SK-N-SH (cell line): ENCODE data around the gene RPL37A. TPM values are rescaled to one million over a fixed set of nuclear protein-coding genes. Genes with fewer than 3 reads are reported as not detected.
A peak's percentile ranks its signal among the peaks of the same experiment; 100 is the strongest.

Experiments used
- CTCF ChIA-PET: fragments of 300-600, 350-600 bp; formaldehyde crosslinking; extraction: SDS; loops from one replicate; lab custom pipeline; 2021; lab: Yijun Ruan, JAX
- POLR2A ChIA-PET: fragments of 350-600 bp; sonication (Branson Sonifier 250); formaldehyde crosslinking; extraction: SDS; loops from one replicate; lab custom pipeline; 2020; ENCODE audit warnings: antibody characterized with exemption, inconsistent platforms; lab: Yijun Ruan, JAX
- DNase-seq: peaks from one replicate; pipeline ENCODE4 v3.0.0; 2012
- H2AFZ ChIP-seq: fragments of 200-600 bp; sonication (generic); 2 replicates; pipeline ENCODE4 v1.8.1; 2016; ENCODE audit warnings: antibody characterized with exemption, mild to moderate bottlenecking, low read depth
- H3F3A ChIP-seq: fragments of 200-600 bp; sonication (generic); replicated peaks from 2 replicates; pipeline ENCODE3; 2016; ENCODE audit warnings: antibody characterized with exemption, mild to moderate bottlenecking; ENCODE audit not compliant: insufficient read depth
- H3K27ac ChIP-seq, 2 experiments: fragments of 200-500 bp in 1 of 2; fragments of 200-600 bp in 1 of 2; sonication (Bioruptor generic) in 1 of 2; sonication (generic), shearing (Covaris generic) in 1 of 2; 2 replicates each; pipeline versions ENCODE4 v1.5.1 to v1.6.1; 2014 to 2016; ENCODE audit warnings: low read depth in 2 of 2, inconsistent platforms in 1 of 2, low read length in 1 of 2, mild to moderate bottlenecking in 1 of 2, mixed read lengths in 1 of 2
- H3K27me3 ChIP-seq: fragments of 200-600 bp; sonication (generic), shearing (Covaris generic); 2 replicates; pipeline ENCODE4 v1.6.1; 2016; ENCODE audit warnings: mixed run types; ENCODE audit not compliant: insufficient read depth
- H3K36me3 ChIP-seq, 2 experiments: fragments of 200-500 bp in 1 of 2; fragments of 200-600 bp in 1 of 2; sonication (Bioruptor generic) in 1 of 2; sonication (generic) in 1 of 2; replicated peaks in 1 of 2; 2 replicates each; pipeline versions ENCODE3 to v1.5.1; 2014 to 2016; ENCODE audit warnings: low read length in 1 of 2, mild to moderate bottlenecking in 1 of 2; ENCODE audit not compliant: insufficient read depth in 2 of 2, control insufficient read depth in 1 of 2
- H3K4me1 ChIP-seq, 2 experiments: fragments of 200-500 bp in 1 of 2; fragments of 200-600 bp in 1 of 2; sonication (Bioruptor generic) in 1 of 2; sonication (generic), shearing (Covaris generic) in 1 of 2; 2 replicates each; pipeline versions ENCODE4 v1.5.1 to v1.6.1; 2014 to 2016; ENCODE audit warnings: low read depth in 1 of 2, low read length in 1 of 2, mixed run types in 1 of 2; ENCODE audit not compliant: insufficient read depth in 2 of 2, control insufficient read depth in 1 of 2
- H3K4me2 ChIP-seq: fragments of 200-600 bp; sonication (generic), shearing (Covaris generic); 2 replicates; pipeline ENCODE4 v1.6.1; 2017; ENCODE audit warnings: mixed run types
- H3K4me3 ChIP-seq, 2 experiments: fragments of 200-500 bp in 1 of 2; fragments of 200-600 bp in 1 of 2; sonication (Bioruptor generic) in 1 of 2; sonication (generic), shearing (Covaris generic) in 1 of 2; 2 replicates each; pipeline versions ENCODE4 v1.5.1 to v1.8.1; 2014 to 2016; ENCODE audit warnings: low read depth in 2 of 2, inconsistent platforms in 1 of 2, low read length in 1 of 2, mild to moderate bottlenecking in 1 of 2, mixed read lengths in 1 of 2, moderate library complexity in 1 of 2
- H3K79me2 ChIP-seq: fragments of 200-600 bp; sonication (generic); 2 replicates; pipeline ENCODE4 v1.8.1; 2017; ENCODE audit warnings: mild to moderate bottlenecking; ENCODE audit not compliant: insufficient read depth
- H3K9ac ChIP-seq: fragments of 200-600 bp; sonication (generic); 2 replicates; pipeline ENCODE4 v1.6.1; 2017; ENCODE audit warnings: mixed run types
- H3K9me2 ChIP-seq: fragments of 200-600 bp; sonication (generic); 2 replicates; pipeline ENCODE4 v1.6.1; 2017; ENCODE audit warnings: mixed run types
- H3K9me3 ChIP-seq: fragments of 200-600 bp; sonication (generic); 2 replicates; pipeline ENCODE4 v1.6.1; 2017; ENCODE audit warnings: mixed run types, mild to moderate bottlenecking, moderate library complexity
- H4K20me1 ChIP-seq: fragments of 200-600 bp; sonication (generic); 2 replicates; pipeline ENCODE4 v1.6.1; 2017; ENCODE audit warnings: mild to moderate bottlenecking, mixed run types; ENCODE audit not compliant: insufficient read depth
- CHD2 ChIP-seq: fragments of 150-350 bp; IDR thresholded peaks from 2 replicates; pipeline ENCODE4 v1.6.1; 2018; ENCODE audit warnings: low read length; ENCODE audit not compliant: partially characterized antibody
- FOSL2 ChIP-seq: IDR thresholded peaks from 2 replicates; pipeline ENCODE4 v1.4.0; 2012; ENCODE audit warnings: low read depth, mild to moderate bottlenecking, moderate library complexity, borderline replicate concordance
- FOXJ3 ChIP-seq: sonication (generic); formaldehyde crosslinking; IDR thresholded peaks from 2 replicates; pipeline ENCODE4 v1.5.1; 2020; ENCODE audit warnings: mild to moderate bottlenecking, missing genetic modification reagents
- GABPA ChIP-seq: IDR thresholded peaks from 2 replicates; pipeline ENCODE4 v1.4.0; 2012; ENCODE audit warnings: low read depth, mild to moderate bottlenecking
- JUND ChIP-seq: IDR thresholded peaks from 2 replicates; pipeline ENCODE4 v1.4.0; 2012
- MEF2A ChIP-seq: IDR thresholded peaks from 2 replicates; pipeline ENCODE4 v1.4.0; 2012; ENCODE audit warnings: low read depth, borderline replicate concordance
- MXI1 ChIP-seq: IDR thresholded peaks from 2 replicates; pipeline ENCODE4 v1.6.1; 2012; ENCODE audit warnings: mild to moderate bottlenecking, low read depth, low read length, improper control_type of control experiment
- RAD21 ChIP-seq: IDR thresholded peaks from 2 replicates; pipeline ENCODE4 v1.6.1; 2012; ENCODE audit warnings: mild to moderate bottlenecking, low read length
- RCOR1 ChIP-seq: fragments of 150-350 bp; IDR thresholded peaks from 2 replicates; pipeline ENCODE4 v1.6.1; 2017; ENCODE audit warnings: antibody characterized with exemption, low read length
- RFX5 ChIP-seq: IDR thresholded peaks from 2 replicates; pipeline ENCODE4 v1.6.1; 2012; ENCODE audit warnings: mild to moderate bottlenecking, improper control_type of control experiment, low read length
- RXRA ChIP-seq: IDR thresholded peaks from 2 replicates; pipeline ENCODE4 v1.4.0; 2012; ENCODE audit warnings: low read depth, mild to moderate bottlenecking, borderline replicate concordance
- SMC3 ChIP-seq: IDR thresholded peaks from 2 replicates; pipeline ENCODE4 v1.6.1; 2012; ENCODE audit warnings: low read depth, low read length, improper control_type of control experiment
- TAF1 ChIP-seq: IDR thresholded peaks from 2 replicates; pipeline ENCODE4 v1.6.1; 2012; ENCODE audit warnings: low read depth, mild to moderate bottlenecking, low read length, moderate library complexity, borderline replicate concordance
- TCF12 ChIP-seq: IDR thresholded peaks from 2 replicates; pipeline ENCODE4 v1.4.0; 2012
- YY1 ChIP-seq: IDR thresholded peaks from 2 replicates; pipeline ENCODE4 v1.4.0; 2012; ENCODE audit warnings: low read depth, mild to moderate bottlenecking
- WGBS: methylation state at CpG from one replicate; pipeline ENCODE4 v1.1.6; 2017; ENCODE audit warnings: low lambda C conversion rate; 5-methylcytosine and 5-hydroxymethylcytosine counted together
- polyA plus RNA-seq, 3 experiments: library from polyadenylated mRNA; depleted of rRNA; stranded (reverse); fragments of >200 nt; gene quantifications; 2 replicates each; pipeline ENCODE4 v1.2.3, GENCODE V29; 2012
- TF ChIP-seq, protein P1 (sequence below): IDR thresholded peaks from 2 replicates; pipeline ENCODE4 v1.4.0; 2012; ENCODE audit warnings: low read depth, borderline replicate concordance
- TF ChIP-seq, protein P2 (sequence below): IDR thresholded peaks from 2 replicates; pipeline ENCODE4 v1.4.0; 2012; ENCODE audit warnings: low read depth
- TF ChIP-seq, protein P3 (sequence below): IDR thresholded peaks from 2 replicates; pipeline ENCODE4 v1.6.1; 2012; ENCODE audit warnings: mild to moderate bottlenecking, low read depth, low read length, moderate library complexity
- TF ChIP-seq, protein P4 (sequence below): fragments of 150-350 bp; IDR thresholded peaks from 2 replicates; pipeline ENCODE4 v1.6.1; 2017; ENCODE audit warnings: antibody characterized with exemption, low read length, low read depth, borderline replicate concordance

Gene RPL37A
- polyA plus RNA-seq, 1 of the 3 experiments (the other 2 are of a cell fraction) = 2,018 TPM

DNA sequence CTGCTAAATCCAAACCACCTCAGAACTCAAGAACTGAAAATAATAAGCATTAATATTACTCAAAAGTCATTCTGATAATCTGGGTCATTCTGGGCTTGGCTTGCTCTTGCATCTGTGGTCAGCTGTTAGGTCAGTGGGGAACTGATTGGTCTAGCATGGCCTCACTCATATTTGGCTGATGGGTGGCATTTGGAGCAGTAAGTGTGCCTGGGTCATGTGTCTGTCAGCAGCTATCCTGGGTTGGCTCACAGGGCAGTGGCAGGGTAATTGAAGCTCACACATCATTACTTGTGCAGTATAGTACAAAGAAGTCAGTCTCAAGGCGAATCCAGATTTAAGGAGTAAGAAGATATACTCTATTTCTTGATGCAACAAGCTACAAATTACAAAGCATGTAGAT lies 9.6 kb downstream of the RPL37A start:
- no peak for TF ChIP-seq RAD21
- TF ChIP-seq TCF12 = no peak
- no peak for TF ChIP-seq RFX5
- TF ChIP-seq GABPA = no peak
- no peak for TF ChIP-seq MXI1
- no peak for TF ChIP-seq SMC3
- no peak for TF ChIP-seq FOXJ3 (CRISPR knock-in tag)
- no peak for TF ChIP-seq FOSL2
- no peak for TF ChIP-seq TAF1
- no peak for TF ChIP-seq JUND
- TF ChIP-seq, protein P1, sequence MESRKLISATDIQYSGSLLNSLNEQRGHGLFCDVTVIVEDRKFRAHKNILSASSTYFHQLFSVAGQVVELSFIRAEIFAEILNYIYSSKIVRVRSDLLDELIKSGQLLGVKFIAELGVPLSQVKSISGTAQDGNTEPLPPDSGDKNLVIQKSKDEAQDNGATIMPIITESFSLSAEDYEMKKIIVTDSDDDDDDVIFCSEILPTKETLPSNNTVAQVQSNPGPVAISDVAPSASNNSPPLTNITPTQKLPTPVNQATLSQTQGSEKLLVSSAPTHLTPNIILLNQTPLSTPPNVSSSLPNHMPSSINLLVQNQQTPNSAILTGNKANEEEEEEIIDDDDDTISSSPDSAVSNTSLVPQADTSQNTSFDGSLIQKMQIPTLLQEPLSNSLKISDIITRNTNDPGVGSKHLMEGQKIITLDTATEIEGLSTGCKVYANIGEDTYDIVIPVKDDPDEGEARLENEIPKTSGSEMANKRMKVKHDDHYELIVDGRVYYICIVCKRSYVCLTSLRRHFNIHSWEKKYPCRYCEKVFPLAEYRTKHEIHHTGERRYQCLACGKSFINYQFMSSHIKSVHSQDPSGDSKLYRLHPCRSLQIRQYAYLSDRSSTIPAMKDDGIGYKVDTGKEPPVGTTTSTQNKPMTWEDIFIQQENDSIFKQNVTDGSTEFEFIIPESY = no peak
- no peak for TF ChIP-seq MEF2A
- no peak for TF ChIP-seq YY1
- no peak for TF ChIP-seq RCOR1
- TF ChIP-seq, protein P2, sequence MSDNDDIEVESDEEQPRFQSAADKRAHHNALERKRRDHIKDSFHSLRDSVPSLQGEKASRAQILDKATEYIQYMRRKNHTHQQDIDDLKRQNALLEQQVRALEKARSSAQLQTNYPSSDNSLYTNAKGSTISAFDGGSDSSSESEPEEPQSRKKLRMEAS = no peak
- CTCF ChIA-PET = interaction anchor here (1.1 to 4.8 kb wide), 4 partner anchors 9 to 359 kb away, joined by 3 to 28 read pairs (median 14); no protein-coding TSS in a partner anchor

DNA sequence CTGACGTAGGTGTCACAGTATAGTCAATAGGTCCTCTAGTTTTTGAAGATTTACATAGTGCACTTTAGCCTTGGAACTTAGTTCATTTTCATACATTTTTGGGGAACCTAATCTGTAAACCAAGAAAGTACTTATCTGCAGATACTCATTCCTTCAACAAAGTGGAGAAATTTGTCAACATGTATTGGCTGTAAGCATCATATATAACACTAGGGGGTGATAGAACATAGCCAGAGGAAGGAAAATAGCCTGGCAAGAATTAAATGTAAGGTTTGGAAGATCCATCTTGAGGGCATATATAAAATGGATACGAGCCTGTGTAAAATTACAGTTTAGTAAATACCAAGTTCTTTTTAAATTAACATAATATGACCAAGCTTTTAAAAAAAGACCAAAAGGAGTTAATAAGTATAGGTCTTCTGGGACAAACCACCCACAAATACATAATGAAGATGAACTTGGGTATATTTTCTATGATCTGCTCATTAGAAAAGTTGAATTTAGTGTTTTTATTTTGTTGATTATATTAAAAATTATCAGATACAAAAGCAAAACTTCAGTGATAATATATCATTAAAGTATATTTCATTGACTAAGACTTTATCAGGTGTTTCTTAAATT lies 18.2 kb downstream of the RPL37A start:
- Histone ChIP-seq H3K9me3 (no peaks in the 10 kb centered on the region), H3K4me1 (peaks cover 1 to 5% of the 10 kb centered on the region in 2 experiments; a peak in 3 of 4 replicates), H3F3A (peaks cover 2% of the 10 kb centered on the region), H3K4me3 (no peak overlapping the region; a peak in 1 of 4 replicates), H2AFZ (no peak overlapping the region), H3K27me3 (no peaks in the 10 kb centered on the region), H3K9me2 (no peaks in the 10 kb centered on the region), H3K79me2 (no peaks in the 10 kb centered on the region), H3K36me3 (no peaks in the 10 kb centered on the region), H4K20me1 (no peaks in the 10 kb centered on the region), H3K9ac (no peak overlapping the region), H3K4me2 (no peak overlapping the region), H3K27ac (peak overlapping the region in 1 of 2 experiments; percentile 17; a peak in 1 of 4 replicates)
- WGBS = 48% methylated on average over 2 of the region's 2 CpGs
- ChIA-PET CTCF (interaction anchor here (0.6 to 13.9 kb wide), 33 partner anchors 9 to 1239 kb away, joined by 3 to 614 read pairs (median 4); partner anchors contain the start of genes IGFBP2 and RPL37A), POLR2A (no interaction called here)
- DNase-seq = peak; percentile 63
- TF ChIP-seq, protein P3, sequence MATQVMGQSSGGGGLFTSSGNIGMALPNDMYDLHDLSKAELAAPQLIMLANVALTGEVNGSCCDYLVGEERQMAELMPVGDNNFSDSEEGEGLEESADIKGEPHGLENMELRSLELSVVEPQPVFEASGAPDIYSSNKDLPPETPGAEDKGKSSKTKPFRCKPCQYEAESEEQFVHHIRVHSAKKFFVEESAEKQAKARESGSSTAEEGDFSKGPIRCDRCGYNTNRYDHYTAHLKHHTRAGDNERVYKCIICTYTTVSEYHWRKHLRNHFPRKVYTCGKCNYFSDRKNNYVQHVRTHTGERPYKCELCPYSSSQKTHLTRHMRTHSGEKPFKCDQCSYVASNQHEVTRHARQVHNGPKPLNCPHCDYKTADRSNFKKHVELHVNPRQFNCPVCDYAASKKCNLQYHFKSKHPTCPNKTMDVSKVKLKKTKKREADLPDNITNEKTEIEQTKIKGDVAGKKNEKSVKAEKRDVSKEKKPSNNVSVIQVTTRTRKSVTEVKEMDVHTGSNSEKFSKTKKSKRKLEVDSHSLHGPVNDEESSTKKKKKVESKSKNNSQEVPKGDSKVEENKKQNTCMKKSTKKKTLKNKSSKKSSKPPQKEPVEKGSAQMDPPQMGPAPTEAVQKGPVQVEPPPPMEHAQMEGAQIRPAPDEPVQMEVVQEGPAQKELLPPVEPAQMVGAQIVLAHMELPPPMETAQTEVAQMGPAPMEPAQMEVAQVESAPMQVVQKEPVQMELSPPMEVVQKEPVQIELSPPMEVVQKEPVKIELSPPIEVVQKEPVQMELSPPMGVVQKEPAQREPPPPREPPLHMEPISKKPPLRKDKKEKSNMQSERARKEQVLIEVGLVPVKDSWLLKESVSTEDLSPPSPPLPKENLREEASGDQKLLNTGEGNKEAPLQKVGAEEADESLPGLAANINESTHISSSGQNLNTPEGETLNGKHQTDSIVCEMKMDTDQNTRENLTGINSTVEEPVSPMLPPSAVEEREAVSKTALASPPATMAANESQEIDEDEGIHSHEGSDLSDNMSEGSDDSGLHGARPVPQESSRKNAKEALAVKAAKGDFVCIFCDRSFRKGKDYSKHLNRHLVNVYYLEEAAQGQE = no peak
- peak; percentile 91 for TF ChIP-seq SMC3
- TF ChIP-seq RFX5 = peak; percentile 37; the same call in 1 of the 2 replicates
- peak; percentile 98 for TF ChIP-seq RAD21
- no peak for TF ChIP-seq RXRA
- TF ChIP-seq CHD2 = no peak
- TF ChIP-seq, protein P4, sequence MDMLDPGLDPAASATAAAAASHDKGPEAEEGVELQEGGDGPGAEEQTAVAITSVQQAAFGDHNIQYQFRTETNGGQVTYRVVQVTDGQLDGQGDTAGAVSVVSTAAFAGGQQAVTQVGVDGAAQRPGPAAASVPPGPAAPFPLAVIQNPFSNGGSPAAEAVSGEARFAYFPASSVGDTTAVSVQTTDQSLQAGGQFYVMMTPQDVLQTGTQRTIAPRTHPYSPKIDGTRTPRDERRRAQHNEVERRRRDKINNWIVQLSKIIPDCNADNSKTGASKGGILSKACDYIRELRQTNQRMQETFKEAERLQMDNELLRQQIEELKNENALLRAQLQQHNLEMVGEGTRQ = no peak
- TF ChIP-seq MEF2A = no peak

More for the DNA sequence above, 9.6 kb downstream of the RPL37A start:
- Histone ChIP-seq H3K4me3 (no peak overlapping the region), H3K9ac (no peak overlapping the region), H3F3A (peaks cover 71% of the 10 kb centered on the region), H2AFZ (no peak overlapping the region), H3K4me2 (no peak overlapping the region), H3K79me2 (peaks cover 6% of the 10 kb centered on the region; the same call in 1 of the 2 replicates), H3K27me3 (no peaks in the 10 kb centered on the region), H3K4me1 (peaks cover 3 to 14% of the 10 kb centered on the region in 2 experiments; a peak in 2 of 4 replicates), H3K36me3 (peaks cover 17 to 39% of the 10 kb centered on the region in 2 experiments), H3K27ac (no peak overlapping the region), H3K9me3 (no peaks in the 10 kb centered on the region), H3K9me2 (no peaks in the 10 kb centered on the region), H4K20me1 (peaks cover 7% of the 10 kb centered on the region; the same call in 1 of the 2 replicates)
- no peak for DNase-seq
- 91% methylated on average over 1 of the region's 1 CpG for WGBS
- POLR2A ChIA-PET = interaction anchor here (1.1 kb wide), 1 partner anchor 10 kb away, joined by 7 read pairs; the partner anchor contains the start of gene RPL37A
